ENCODE data around the gene ZNF165. TPM values are rescaled to one million over a fixed set of nuclear protein-coding genes. Genes with fewer than 3 reads are reported as not detected.

ZNF165 gene
- total and polyA plus RNA-seq, 2 of the 13 experiments (the other 11 are each of a cell fraction or from before 2014, with no cell fraction given): 0.58 to 8.6 TPM

GRCh38 chr6:28104392-28105244 lies 24.2 kb downstream of the ZNF165 start (continued):
- no peak for TF ChIP-seq ZFP1 (CRISPR knock-in tag; IDR thresholded peaks at IDR 0.05)
- TF ChIP-seq RBFOX2 (IDR thresholded peaks at IDR 0.05; ENCODE audit: low read depth, low read length): peak; percentile 96
- TF ChIP-seq KLF15 (CRISPR knock-in tag; IDR thresholded peaks at IDR 0.05; ENCODE audit: borderline replicate concordance): no peak; the same call in 1 of the 2 replicates
- TF ChIP-seq MAFG (CRISPR knock-in tag; IDR thresholded peaks at IDR 0.05): peak; percentile 56; the same call in 1 of the 2 replicates
- TF ChIP-seq BHLHE40 (IDR thresholded peaks at IDR 0.05; ENCODE audit: low read length): no peak
- peak; percentile 88 for TF ChIP-seq TBX2 (CRISPR knock-in tag; IDR thresholded peaks at IDR 0.05; ENCODE audit: borderline replicate concordance)
- no peak for TF ChIP-seq PCBP2 (optimal IDR thresholded peaks at IDR 0.05; ENCODE audit: low read depth, low read length, poor library complexity, severe bottlenecking)
- peak; percentile 89 for TF ChIP-seq ZNF225 (CRISPR knock-in tag; IDR thresholded peaks at IDR 0.05)
- TF ChIP-seq NFYB (CRISPR knock-in tag; IDR thresholded peaks at IDR 0.05): peak; percentile 44
- TF ChIP-seq CREB1 (IDR thresholded peaks at IDR 0.05): no peak
- TF ChIP-seq CREB1 (CRISPR knock-in tag; IDR thresholded peaks at IDR 0.05): peak; percentile 60; the same call in 1 of the 2 replicates
- TF ChIP-seq ZNF317 (CRISPR knock-in tag; IDR thresholded peaks at IDR 0.05): peak; percentile 89
- TF ChIP-seq GABPB1 (CRISPR knock-in tag; IDR thresholded peaks at IDR 0.05): peak; percentile 99
- no peak; the same call in 1 of the 2 replicates for TF ChIP-seq IRF9 (CRISPR knock-in tag; IDR thresholded peaks at IDR 0.05; ENCODE audit: borderline replicate concordance)
- no peak; the same call in 1 of the 2 replicates for TF ChIP-seq ZNF629 (CRISPR knock-in tag; conservative IDR thresholded peaks at IDR 0.05)
- TF ChIP-seq ZBTB37 (CRISPR knock-in tag; IDR thresholded peaks at IDR 0.05): no peak
- no peak for TF ChIP-seq RFX5 (IDR thresholded peaks at IDR 0.05; ENCODE audit: low read depth, low read length)
- TF ChIP-seq TFDP2 (CRISPR knock-in tag; IDR thresholded peaks at IDR 0.05): no peak; the same call in 1 of the 2 replicates
- TF ChIP-seq ZNF503 (CRISPR knock-in tag; IDR thresholded peaks at IDR 0.05): peak; percentile 85
- peak; percentile 90; the same call in 1 of the 2 replicates for TF ChIP-seq SMAD9 (CRISPR knock-in tag; IDR thresholded peaks at IDR 0.05)
- TF ChIP-seq ZNF777 (CRISPR knock-in tag; IDR thresholded peaks at IDR 0.05): peak; percentile 83
- peak; percentile 83; the same call in 1 of the 2 replicates for TF ChIP-seq NAIF1 (CRISPR knock-in tag; IDR thresholded peaks at IDR 0.05; ENCODE audit: borderline replicate concordance)
- peak; percentile 94 for TF ChIP-seq ZNF557 (CRISPR knock-in tag; IDR thresholded peaks at IDR 0.05)
- TF ChIP-seq ZKSCAN8 (CRISPR knock-in tag; IDR thresholded peaks at IDR 0.05; ENCODE audit: borderline replicate concordance): peak; percentile 61; the same call in 1 of the 2 replicates
- 0 out of 2 replicates have a peak, but pooled peaks have one; percentile 65 for TF ChIP-seq ZNF431 (CRISPR knock-in tag; IDR thresholded peaks at IDR 0.05; ENCODE audit: borderline replicate concordance, low read depth)
- TF ChIP-seq KDM1A (CRISPR knock-in tag; IDR thresholded peaks at IDR 0.05): 0 out of 2 replicates have a peak, but pooled peaks have one; percentile 10

All from HepG2 (cell line).